Keratinocyte (primary cell): ENCODE data around the gene S100B. TPM values are rescaled to one million over a fixed set of nuclear protein-coding genes. Genes with fewer than 3 reads are reported as not detected.

Source experiments
- DNase-seq: peaks from one replicate; pipeline ENCODE4 v3.0.0-alpha.2; 2011; ENCODE audit warnings: low read depth, missing footprints, low spot score
- FAIRE-seq: peaks from 2 replicates; lab custom pipeline; 2011; peaks lifted over from hg19 to GRCh38; lab: Jason Lieb, UNC
- H2AFZ ChIP-seq: 2 replicates; pipeline ENCODE4 v1.6.0; 2012; ENCODE audit warnings: low read length, control low read depth, inconsistent platforms; ENCODE audit not compliant: control insufficient read depth
- H3K27ac ChIP-seq: 2 replicates; pipeline ENCODE4 v1.5.1; 2011; ENCODE audit warnings: low read length; ENCODE audit not compliant: control insufficient read depth, insufficient read depth
- H3K27me3 ChIP-seq: 3 replicates; pipeline ENCODE4 v1.6.0; 2011; ENCODE audit warnings: low read length; ENCODE audit not compliant: control insufficient read depth, insufficient read depth; ENCODE audit errors: extremely low read depth
- H3K36me3 ChIP-seq, 2 experiments: 2 replicates in 1 of 2; 3 replicates in 1 of 2; pipeline ENCODE4 v1.5.1; 2011; ENCODE audit warnings: low read length in 2 of 2, mild to moderate bottlenecking in 1 of 2; ENCODE audit not compliant: control insufficient read depth in 2 of 2, insufficient read depth in 2 of 2; ENCODE audit errors: extremely low read depth in 1 of 2
- H3K4me1 ChIP-seq: 3 replicates; pipeline ENCODE4 v1.5.1; 2011; ENCODE audit warnings: low read length; ENCODE audit not compliant: control insufficient read depth, insufficient read depth; ENCODE audit errors: extremely low read depth
- H3K4me2 ChIP-seq: 3 replicates; pipeline ENCODE4 v1.6.0; 2011; ENCODE audit warnings: low read depth, low read length; ENCODE audit not compliant: control insufficient read depth, insufficient read depth; ENCODE audit errors: extremely low read depth
- H3K4me3 ChIP-seq, 3 experiments: fragments of 200-600 bp in 1 of 3; sonication (generic) in 1 of 3; 2 replicates in 2 of 3; 3 replicates in 1 of 3; pipeline ENCODE4 v1.5.1; 2011 to 2016; ENCODE audit warnings: low read length in 3 of 3, mild to moderate bottlenecking in 3 of 3, control low read depth in 2 of 3, inconsistent platforms in 1 of 3, low read depth in 1 of 3, mixed read lengths in 1 of 3, mixed run types in 1 of 3, moderate library complexity in 1 of 3; ENCODE audit not compliant: control insufficient read depth in 2 of 3, insufficient read depth in 2 of 3; ENCODE audit errors: extremely low read depth in 1 of 3
- H3K79me2 ChIP-seq: 2 replicates; pipeline ENCODE4 v1.6.0; 2012; ENCODE audit warnings: low read length; ENCODE audit not compliant: control insufficient read depth, insufficient read depth
- H3K9ac ChIP-seq: 3 replicates; pipeline ENCODE4 v1.6.0; 2011; ENCODE audit warnings: low read length; ENCODE audit not compliant: control insufficient read depth, insufficient read depth; ENCODE audit errors: extremely low read depth
- H3K9me1 ChIP-seq: 3 replicates; pipeline ENCODE4 v1.6.0; 2011; ENCODE audit warnings: low read length; ENCODE audit not compliant: control insufficient read depth, insufficient read depth; ENCODE audit errors: extremely low read depth
- H3K9me3 ChIP-seq: 2 replicates; pipeline ENCODE4 v1.5.1; 2012; ENCODE audit warnings: low read depth, low read length; ENCODE audit not compliant: control insufficient read depth
- H4K20me1 ChIP-seq: 3 replicates; pipeline ENCODE4 v1.6.0; 2011; ENCODE audit warnings: low read length; ENCODE audit not compliant: control insufficient read depth, insufficient read depth; ENCODE audit errors: extremely low read depth
- CTCF ChIP-seq, 3 experiments: IDR thresholded peaks in 1 of 3; conservative IDR thresholded peaks in 1 of 3; optimal IDR thresholded peaks in 1 of 3; 2 replicates in 2 of 3; 3 replicates in 1 of 3; pipeline versions ENCODE3 to v1.5.1; 2011; ENCODE audit warnings: low read length in 3 of 3, mild to moderate bottlenecking in 3 of 3, moderate library complexity in 2 of 3, control low read depth in 1 of 3, inconsistent platforms in 1 of 3; ENCODE audit not compliant: insufficient read depth in 2 of 3; ENCODE audit errors: extremely low read depth in 1 of 3
- EZH2 ChIP-seq: IDR thresholded peaks from one replicate; pipeline ENCODE4 v1.6.1; 2012; ENCODE audit warnings: inconsistent platforms, mild to moderate bottlenecking, low read length, moderate library complexity
- dilution Hi-C: fragments of 300-500 bp; cut with MboI; formaldehyde crosslinking; loops from one replicate; pipeline ENCODE4 v1.7.0; 2020; ENCODE audit warnings: low sequenced_read_pairs; ENCODE audit not compliant: extremely low pct_ligation_motif_present
- polyA plus RNA-seq, 5 experiments: library from polyadenylated mRNA; depleted of rRNA in 3 of 5; stranded (reverse) in 3 of 5; stranded (forward) in 1 of 5; unstranded in 1 of 5; fragments of >200 nt; gene quantifications; 1 replicate in 1 of 5; 2 replicates in 3 of 5; 3 replicates in 1 of 5; pipeline versions ENCODE4 v1.2.1 to v1.2.3, GENCODE V29; 2011 to 2012; ENCODE audit warnings: missing spikeins in 2 of 5, low read depth in 1 of 5, low replicate concordance in 1 of 5

Gene S100B
- polyA plus RNA-seq, 1 donor (not counting 4 experiments of a cell fraction or from before 2014, with no cell fraction given): not detected

- Histone ChIP-seq H3K79me2 (peaks cover 42% of the 10 kb centered on the region), H2AFZ (peak overlapping the region; percentile 89), H3K4me2 (peak overlapping the region; percentile 97), H4K20me1 (peaks cover 8% of the 10 kb centered on the region), H3K4me3 (peak overlapping the region; percentile 79 to 99 (median 96)), H3K36me3 (peaks cover 0 to 9% of the 10 kb centered on the region in 2 experiments), H3K9me3 (no peaks in the 10 kb centered on the region), H3K27ac (peak overlapping the region; percentile 97), H3K27me3 (no peaks in the 10 kb centered on the region), H3K4me1 (peaks cover 30% of the 10 kb centered on the region), H3K9me1 (no peaks in the 10 kb centered on the region), H3K9ac (peak overlapping the region; percentile 100)
- FAIRE-seq (no peak), DNase-seq (no peak)
- dilution Hi-C loops: no loop called here
- TF ChIP-seq CTCF (optimal IDR thresholded peaks at IDR 0.05 in 1 of 3, IDR thresholded peaks at IDR 0.05 in 1 of 3, conservative IDR thresholded peaks at IDR 0.05 in 1 of 3; ENCODE audit: extremely low read depth in 1 of 3, insufficient read depth in 2 of 3, low read length in 3 of 3) (peak in 1 of 3 experiments; percentile 36), EZH2 (no peak)
Measured at GRCh38 chr21:46634966-46635323, 30.1 kb upstream of the S100B start.

GRCh38 chr21:46634427-46634826 is 29.5 kb upstream of the S100B start:
- dilution Hi-C loops: no loop called here
- no peaks in the 10 kb centered on the region for H3K9me3 ChIP-seq
- peak overlapping the region; percentile 100 for H3K9ac ChIP-seq
- TF ChIP-seq CTCF (optimal IDR thresholded peaks at IDR 0.05 in 1 of 3, IDR thresholded peaks at IDR 0.05 in 1 of 3, conservative IDR thresholded peaks at IDR 0.05 in 1 of 3; ENCODE audit: extremely low read depth in 1 of 3, insufficient read depth in 2 of 3, low read length in 3 of 3) (no peak), EZH2 (no peak)
- H3K9me1 ChIP-seq: no peaks in the 10 kb centered on the region
- H3K4me2 ChIP-seq: peak overlapping the region; percentile 97
- peaks cover 36% of the 10 kb centered on the region for H3K79me2 ChIP-seq
- peak overlapping the region; percentile 97 for H3K27ac ChIP-seq
- H3K4me1 ChIP-seq: peaks cover 30% of the 10 kb centered on the region
- FAIRE-seq: no peak
- peaks cover 5% of the 10 kb centered on the region for H4K20me1 ChIP-seq
- H2AFZ ChIP-seq: peak overlapping the region; percentile 89
- peak overlapping the region in 2 of 3 experiments; percentile 79 to 99 for H3K4me3 ChIP-seq
- peaks cover 0 to 9% of the 10 kb centered on the region in 2 experiments for H3K36me3 ChIP-seq
- no peaks in the 10 kb centered on the region for H3K27me3 ChIP-seq
- DNase-seq: no peak
